KMS-11 (cell line): ENCODE data around the gene ACSS1.

Source experiments
- H2AFZ ChIP-seq: fragments of 200-600 bp; sonication (generic); 2 replicates; pipeline ENCODE4 v1.6.1; 2016; ENCODE audit warnings: antibody characterized with exemption, mixed run types, low read depth
- H3K27ac ChIP-seq: fragments of 200-600 bp; sonication (generic); 2 replicates; pipeline ENCODE4 v1.6.1; 2016; ENCODE audit warnings: mild to moderate bottlenecking, mixed run types
- H3K27me3 ChIP-seq: fragments of 200-600 bp; sonication (generic); 2 replicates; pipeline ENCODE4 v1.6.1; 2017; ENCODE audit warnings: mild to moderate bottlenecking, low read depth, mixed run types, moderate library complexity; ENCODE audit not compliant: insufficient read depth
- H3K36me3 ChIP-seq: fragments of 200-600 bp; sonication (generic); 2 replicates; pipeline ENCODE4 v1.6.1; 2017; ENCODE audit warnings: mild to moderate bottlenecking, mixed run types; ENCODE audit not compliant: insufficient read depth
- H3K4me1 ChIP-seq: fragments of 200-600 bp; sonication (generic); 2 replicates; pipeline ENCODE4 v1.6.1; 2016; ENCODE audit warnings: mild to moderate bottlenecking, low read depth, mixed run types; ENCODE audit not compliant: poor library complexity, severe bottlenecking
- H3K4me2 ChIP-seq: fragments of 200-600 bp; sonication (generic); 2 replicates; pipeline ENCODE4 v1.7.0; 2016; ENCODE audit warnings: mild to moderate bottlenecking, mixed run types
- H3K4me3 ChIP-seq: fragments of 200-600 bp; sonication (generic); IDR thresholded peaks from 2 replicates; pipeline ENCODE4 v1.6.1; 2017; ENCODE audit warnings: low read depth, low read length, mixed read lengths; ENCODE audit not compliant: insufficient read depth
- H3K79me2 ChIP-seq: fragments of 200-600 bp; sonication (generic); 2 replicates; pipeline ENCODE4 v1.6.1; 2016; ENCODE audit warnings: low read depth, mixed run types; ENCODE audit not compliant: insufficient read depth
- H3K9ac ChIP-seq: fragments of 200-600 bp; sonication (generic); 2 replicates; pipeline ENCODE4 v1.6.1; 2016; ENCODE audit warnings: mild to moderate bottlenecking, mixed run types
- H4K20me1 ChIP-seq: fragments of 200-600 bp; sonication (generic); 2 replicates; pipeline ENCODE4 v1.6.1; 2016; ENCODE audit warnings: mild to moderate bottlenecking, mixed run types; ENCODE audit not compliant: insufficient read depth
- TF ChIP-seq, protein P1 (sequence below): fragments of 200-600 bp; sonication (generic); conservative IDR thresholded peaks from 2 replicates; pipeline ENCODE4 v1.6.1; 2017; ENCODE audit warnings: low read depth, mild to moderate bottlenecking, antibody characterized with exemption, low read length, moderate library complexity, mixed read lengths

ACSS1 gene

GRCh38 chr20:25039697-25040437 lies 18.1 kb downstream of the ACSS1 start:
- Histone ChIP-seq H3K79me2 (no peaks in the 10 kb centered on the region), H3K4me3 (no peak overlapping the region), H3K9ac (no peak overlapping the region), H2AFZ (no peak overlapping the region), H3K27ac (no peak overlapping the region), H3K4me2 (no peak overlapping the region), H4K20me1 (no peaks in the 10 kb centered on the region), H3K36me3 (no peaks in the 10 kb centered on the region), H3K4me1 (no peaks in the 10 kb centered on the region), H3K27me3 (no peaks in the 10 kb centered on the region)
- TF ChIP-seq, protein P1, sequence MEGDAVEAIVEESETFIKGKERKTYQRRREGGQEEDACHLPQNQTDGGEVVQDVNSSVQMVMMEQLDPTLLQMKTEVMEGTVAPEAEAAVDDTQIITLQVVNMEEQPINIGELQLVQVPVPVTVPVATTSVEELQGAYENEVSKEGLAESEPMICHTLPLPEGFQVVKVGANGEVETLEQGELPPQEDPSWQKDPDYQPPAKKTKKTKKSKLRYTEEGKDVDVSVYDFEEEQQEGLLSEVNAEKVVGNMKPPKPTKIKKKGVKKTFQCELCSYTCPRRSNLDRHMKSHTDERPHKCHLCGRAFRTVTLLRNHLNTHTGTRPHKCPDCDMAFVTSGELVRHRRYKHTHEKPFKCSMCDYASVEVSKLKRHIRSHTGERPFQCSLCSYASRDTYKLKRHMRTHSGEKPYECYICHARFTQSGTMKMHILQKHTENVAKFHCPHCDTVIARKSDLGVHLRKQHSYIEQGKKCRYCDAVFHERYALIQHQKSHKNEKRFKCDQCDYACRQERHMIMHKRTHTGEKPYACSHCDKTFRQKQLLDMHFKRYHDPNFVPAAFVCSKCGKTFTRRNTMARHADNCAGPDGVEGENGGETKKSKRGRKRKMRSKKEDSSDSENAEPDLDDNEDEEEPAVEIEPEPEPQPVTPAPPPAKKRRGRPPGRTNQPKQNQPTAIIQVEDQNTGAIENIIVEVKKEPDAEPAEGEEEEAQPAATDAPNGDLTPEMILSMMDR = no peak

GRCh38 chr20:25038591-25039015 lies 19.3 kb downstream of the ACSS1 start:
- H2AFZ ChIP-seq = no peak overlapping the region
- H4K20me1 ChIP-seq = no peaks in the 10 kb centered on the region
- no peaks in the 10 kb centered on the region for H3K27me3 ChIP-seq
- no peak overlapping the region for H3K4me3 ChIP-seq
- H3K27ac ChIP-seq = no peak overlapping the region
- H3K4me2 ChIP-seq = no peak overlapping the region
- TF ChIP-seq, protein P1 = no peak
- no peaks in the 10 kb centered on the region for H3K4me1 ChIP-seq
- H3K36me3 ChIP-seq = no peaks in the 10 kb centered on the region
- H3K79me2 ChIP-seq = no peaks in the 10 kb centered on the region
- no peak overlapping the region for H3K9ac ChIP-seq

DNA sequence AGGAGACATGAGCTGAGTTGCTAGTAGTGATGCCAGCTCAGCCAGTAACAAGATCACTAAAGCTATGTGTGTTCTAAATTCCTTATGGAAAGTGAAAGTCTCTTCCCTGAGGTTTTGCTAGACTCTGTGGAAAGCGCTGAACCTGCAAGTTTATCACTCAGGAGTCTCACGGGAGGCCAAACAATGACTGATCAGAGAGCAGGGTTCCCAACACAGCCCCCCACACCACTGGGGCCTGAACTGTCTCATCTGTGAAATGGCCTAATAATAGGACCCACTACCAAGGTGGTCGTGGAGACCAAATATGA lies 19.9 kb downstream of the ACSS1 start:
- no peak overlapping the region for H3K4me2 ChIP-seq
- H3K36me3 ChIP-seq = no peaks in the 10 kb centered on the region
- no peak overlapping the region for H3K27ac ChIP-seq
- H3K79me2 ChIP-seq = no peaks in the 10 kb centered on the region
- TF ChIP-seq, protein P1 = no peak
- no peak overlapping the region for H2AFZ ChIP-seq
- H4K20me1 ChIP-seq = no peaks in the 10 kb centered on the region
- no peak overlapping the region for H3K4me3 ChIP-seq
- no peaks in the 10 kb centered on the region for H3K27me3 ChIP-seq
- H3K4me1 ChIP-seq = no peaks in the 10 kb centered on the region
- no peak overlapping the region for H3K9ac ChIP-seq

DNA sequence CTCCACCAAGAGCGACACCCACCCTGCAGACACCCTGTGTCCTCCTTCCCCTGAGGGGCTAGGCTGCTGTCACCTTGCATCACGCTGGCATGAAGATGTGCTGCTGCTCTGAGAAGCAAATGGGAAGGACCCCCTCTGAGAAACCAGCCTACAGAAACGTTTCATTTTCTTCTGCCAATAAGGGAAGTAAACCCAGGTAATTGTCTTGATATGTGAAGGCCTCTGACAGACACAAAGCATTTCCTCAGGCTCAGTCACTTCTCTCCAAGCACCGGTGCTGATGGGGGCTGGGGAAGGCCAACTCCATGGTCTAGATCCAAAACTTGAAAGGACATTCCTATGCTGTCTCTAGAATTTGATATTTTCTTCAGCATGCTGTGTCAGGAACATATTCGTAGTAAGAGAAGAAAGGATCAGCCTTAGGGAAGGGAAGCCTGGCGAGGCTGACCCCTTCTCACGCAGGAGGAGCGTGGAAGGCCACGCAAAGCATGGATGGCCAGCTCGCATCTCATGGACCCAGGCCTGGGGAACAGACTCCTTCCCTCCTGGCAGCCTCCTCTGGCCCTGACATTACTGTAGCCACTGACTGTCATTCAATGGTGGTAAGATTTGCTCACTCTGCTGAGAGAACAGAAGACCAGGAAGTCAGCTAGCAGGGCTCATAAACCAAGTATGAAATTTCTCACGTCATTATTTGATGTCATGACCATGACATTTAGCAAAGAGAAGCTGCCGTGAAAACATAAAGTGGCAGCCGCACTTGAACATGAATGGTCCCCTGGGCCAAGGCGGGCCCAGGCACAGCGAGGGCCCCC lies 20.4 kb downstream of the ACSS1 start:
- Histone ChIP-seq H3K27ac (no peak overlapping the region), H3K4me3 (no peak overlapping the region)

More for the DNA sequence above, 20.4 kb downstream of the ACSS1 start:
- Histone ChIP-seq H3K9ac (no peak overlapping the region), H3K4me1 (no peaks in the 10 kb centered on the region), H2AFZ (no peak overlapping the region), H3K27me3 (no peaks in the 10 kb centered on the region), H3K79me2 (no peaks in the 10 kb centered on the region), H3K36me3 (no peaks in the 10 kb centered on the region), H4K20me1 (no peaks in the 10 kb centered on the region), H3K4me2 (no peak overlapping the region)
- TF ChIP-seq, protein P1 = no peak
